Mucosa of stomach (tissue), 1 donor: ENCODE measurements around the gene FAM53B.
"Not testable (repeated sequence)": the region's sequence is repeated elsewhere in the genome, so short reads cannot be mapped to it uniquely, and the experiment has no call there.

Source experiments
- H3K27me3 ChIP-seq: one replicate; pipeline ENCODE4 v1.7.0; 2013; ENCODE audit warnings: mild to moderate bottlenecking, low read length; ENCODE audit not compliant: control insufficient read depth, insufficient read depth
- H3K36me3 ChIP-seq: one replicate; pipeline ENCODE4 v1.7.0; 2013; ENCODE audit warnings: low read length; ENCODE audit not compliant: control insufficient read depth, insufficient read depth
- H3K4me1 ChIP-seq: one replicate; pipeline ENCODE4 v1.7.0; 2013; ENCODE audit warnings: mild to moderate bottlenecking, low read length; ENCODE audit not compliant: control insufficient read depth, insufficient read depth
- H3K4me3 ChIP-seq: one replicate; pipeline ENCODE4 v1.7.0; 2013; ENCODE audit warnings: low read length
- H3K9ac ChIP-seq: one replicate; pipeline ENCODE4 v1.7.0; 2013; ENCODE audit warnings: mild to moderate bottlenecking, low read length, moderate library complexity
- H3K9me3 ChIP-seq: one replicate; pipeline ENCODE4 v1.7.0; 2013; ENCODE audit warnings: mild to moderate bottlenecking, low read length, moderate library complexity; ENCODE audit not compliant: control insufficient read depth
- donor health status: Pancreatic carcinoma.

The FAM53B gene

GRCh38 chr10:124616040-124616835 lies 127.9 kb downstream of the FAM53B start:
- Histone ChIP-seq H3K9me3 (no peaks in the 10 kb centered on the region), H3K9ac (no peak overlapping the region), H3K27me3 (no peaks in the 10 kb centered on the region), H3K4me1 (peaks cover 30% of the 10 kb centered on the region), H3K4me3 (no peak overlapping the region), H3K36me3 (no peaks in the 10 kb centered on the region)

- no peak overlapping the region for H3K9ac ChIP-seq
- no peaks in the 10 kb centered on the region for H3K27me3 ChIP-seq
- peaks cover 21% of the 10 kb centered on the region for H3K4me1 ChIP-seq
- no peaks in the 10 kb centered on the region for H3K36me3 ChIP-seq
- H3K4me3 ChIP-seq: no peak overlapping the region
- H3K9me3 ChIP-seq: no peaks in the 10 kb centered on the region
Measured at GRCh38 chr10:124615259-124615658, 128.9 kb downstream of the FAM53B start.

GRCh38 chr10:124614003-124614659 lies 130.0 kb downstream of the FAM53B start:
- Histone ChIP-seq H3K36me3 (no peaks in the 10 kb centered on the region), H3K9ac (no peak overlapping the region), H3K27me3 (no peaks in the 10 kb centered on the region), H3K4me1 (peaks cover 12% of the 10 kb centered on the region), H3K9me3 (no peaks in the 10 kb centered on the region), H3K4me3 (no peak overlapping the region)

- H3K9me3 ChIP-seq: no peaks in the 10 kb centered on the region
- no peaks in the 10 kb centered on the region for H3K36me3 ChIP-seq
- H3K9ac ChIP-seq: no peak overlapping the region
- no peak overlapping the region for H3K4me3 ChIP-seq
- no peaks in the 10 kb centered on the region for H3K27me3 ChIP-seq
- H3K4me1 ChIP-seq: peaks cover 6% of the 10 kb centered on the region
Measured at GRCh38 chr10:124612611-124613498, 131.3 kb downstream of the FAM53B start.

- H3K4me1 ChIP-seq: peaks cover 6% of the 10 kb centered on the region
- H3K9me3 ChIP-seq: no peaks in the 10 kb centered on the region
- no peaks in the 10 kb centered on the region for H3K36me3 ChIP-seq
- H3K4me3 ChIP-seq: no peak overlapping the region
- no peaks in the 10 kb centered on the region for H3K27me3 ChIP-seq
- no peak overlapping the region for H3K9ac ChIP-seq
Measured at GRCh38 chr10:124611738-124612137, 132.4 kb downstream of the FAM53B start.

- H3K27me3 ChIP-seq, H3K4me3 ChIP-seq, H3K9ac ChIP-seq, H3K9me3 ChIP-seq, H3K36me3 ChIP-seq, H3K4me1 ChIP-seq: not testable (repeated sequence)
Measured at GRCh38 chr10:124610851-124611250, 133.3 kb downstream of the FAM53B start.

GRCh38 chr10:124610186-124610585 lies 134.0 kb downstream of the FAM53B start:
- not testable (repeated sequence) for H3K4me1 ChIP-seq, H3K9ac ChIP-seq, H3K27me3 ChIP-seq, H3K9me3 ChIP-seq, H3K4me3 ChIP-seq, H3K36me3 ChIP-seq

GRCh38 chr10:124609698-124610097 lies 134.5 kb downstream of the FAM53B start:
- no peaks in the 10 kb centered on the region for H3K9me3 ChIP-seq
- peaks cover 6% of the 10 kb centered on the region for H3K4me1 ChIP-seq
- H3K27me3 ChIP-seq: no peaks in the 10 kb centered on the region
- H3K36me3 ChIP-seq: no peaks in the 10 kb centered on the region
- no peak overlapping the region for H3K9ac ChIP-seq
- no peak overlapping the region for H3K4me3 ChIP-seq

- no peaks in the 10 kb centered on the region for H3K27me3 ChIP-seq
- H3K4me3 ChIP-seq: no peak overlapping the region
- peaks cover 6% of the 10 kb centered on the region for H3K4me1 ChIP-seq
- H3K9ac ChIP-seq: no peak overlapping the region
- no peaks in the 10 kb centered on the region for H3K9me3 ChIP-seq
- H3K36me3 ChIP-seq: no peaks in the 10 kb centered on the region
Measured at GRCh38 chr10:124608093-124608721, 136.0 kb downstream of the FAM53B start.

GRCh38 chr10:124607693-124608092 lies 136.5 kb downstream of the FAM53B start:
- no peaks in the 10 kb centered on the region for H3K36me3 ChIP-seq
- no peak overlapping the region for H3K9ac ChIP-seq
- H3K9me3 ChIP-seq: no peaks in the 10 kb centered on the region
- peaks cover 1% of the 10 kb centered on the region for H3K4me1 ChIP-seq
- no peaks in the 10 kb centered on the region for H3K27me3 ChIP-seq
- no peak overlapping the region for H3K4me3 ChIP-seq

GRCh38 chr10:124606822-124607221 lies 137.4 kb downstream of the FAM53B start:
- Histone ChIP-seq H3K4me3 (no peak overlapping the region), H3K4me1 (no peaks in the 10 kb centered on the region), H3K9me3 (no peaks in the 10 kb centered on the region), H3K27me3 (no peaks in the 10 kb centered on the region), H3K36me3 (no peaks in the 10 kb centered on the region), H3K9ac (no peak overlapping the region)
